ENCODE data around the gene MICU2.

MICU2 gene

GRCh38 chr13:21544515-21544914 is 59.5 kb downstream of the MICU2 start:
- no peak for DNase-seq (ENCODE audit: low spot score)

- no peak for DNase-seq (ENCODE audit: low spot score)
Observed at GRCh38 chr13:21542563-21542962, 61.4 kb downstream of the MICU2 start.

DNA sequence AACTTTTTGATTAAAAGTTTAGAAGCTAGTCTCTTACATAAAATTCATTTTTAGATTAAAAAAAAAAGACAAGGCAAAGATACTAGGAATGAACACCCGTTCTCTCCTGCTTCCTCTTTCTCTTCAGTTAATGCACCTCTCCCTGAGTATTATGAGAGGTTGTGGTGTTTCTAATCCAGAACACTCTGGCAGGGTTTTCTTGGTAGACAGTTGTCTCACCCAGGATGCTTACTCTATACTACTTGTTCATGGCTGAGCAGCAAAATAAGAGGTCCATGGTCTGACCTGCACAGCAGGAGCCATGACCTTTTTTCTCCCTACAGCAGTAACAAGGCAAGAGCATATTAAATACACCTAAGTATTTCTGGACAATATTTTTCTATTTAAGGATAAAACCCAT is 62.0 kb downstream of the MICU2 start:
- DNase-seq (ENCODE audit: low spot score) = no peak

DNA sequence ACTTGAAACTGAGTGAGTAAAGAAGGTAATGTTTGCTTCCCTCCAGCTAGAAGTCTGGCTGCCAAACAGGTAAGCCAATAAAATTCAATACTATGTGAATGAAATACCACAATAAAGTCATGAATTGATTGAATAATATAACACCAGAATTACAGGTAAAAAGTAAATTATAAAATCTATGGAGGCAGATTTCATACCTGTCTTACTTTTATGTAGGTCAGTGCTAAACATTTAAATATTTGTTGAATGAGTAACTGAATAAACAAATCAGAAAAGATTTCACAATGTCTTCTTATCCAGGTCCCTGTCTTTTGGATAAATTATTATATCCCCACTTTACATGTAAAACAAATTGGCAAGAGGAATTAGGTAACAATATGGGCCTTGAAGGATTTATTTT is 62.7 kb downstream of the MICU2 start:
- no peak for DNase-seq (ENCODE audit: low spot score)

GRCh38 chr13:21539687-21540086 is 64.3 kb downstream of the MICU2 start:
- DNase-seq (ENCODE audit: low spot score) = no peak

DNA sequence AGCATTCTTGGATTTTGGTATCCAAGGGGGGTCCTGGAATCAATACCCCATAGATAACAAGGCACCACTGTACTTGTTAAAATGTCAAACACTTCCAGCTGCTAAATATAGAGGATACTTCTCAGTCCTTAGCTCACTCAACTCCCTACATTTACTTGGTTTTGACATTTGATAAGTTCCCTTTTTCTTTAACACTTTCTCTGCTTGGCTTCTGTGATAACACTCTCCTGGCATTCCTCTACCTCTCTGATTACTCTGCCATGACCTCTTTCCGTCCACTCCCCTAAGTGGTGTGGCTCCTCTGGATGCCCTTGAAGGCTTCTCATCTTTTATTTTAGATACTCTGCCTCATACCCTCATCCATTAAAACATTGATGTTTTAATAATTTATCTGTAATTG is 65.2 kb downstream of the MICU2 start:
- DNase-seq (ENCODE audit: low spot score) = no peak

DNA sequence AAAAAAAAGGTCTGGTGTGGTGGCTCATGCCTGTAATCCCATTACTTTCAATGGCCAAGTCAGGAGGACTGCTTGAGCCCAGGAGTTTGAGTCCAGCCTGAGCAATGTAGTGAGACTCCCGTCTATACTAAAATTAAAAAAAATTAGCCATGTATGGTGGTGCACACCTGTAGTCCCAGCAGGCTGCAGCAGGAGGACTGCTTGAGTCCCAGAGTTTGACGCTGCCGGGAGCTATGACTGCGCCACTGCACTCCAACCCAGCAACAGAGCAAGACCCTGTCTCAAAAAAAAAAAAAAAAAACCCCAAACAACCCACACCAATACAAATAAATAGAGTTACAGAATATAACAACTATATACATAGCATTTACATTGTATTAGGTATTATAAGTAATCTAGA is 65.7 kb downstream of the MICU2 start:
- DNase-seq (ENCODE audit: low spot score) = no peak

GRCh38 chr13:21537105-21537504 is 66.9 kb downstream of the MICU2 start:
- DNase-seq (ENCODE audit: low spot score) = peak; percentile 5

DNA sequence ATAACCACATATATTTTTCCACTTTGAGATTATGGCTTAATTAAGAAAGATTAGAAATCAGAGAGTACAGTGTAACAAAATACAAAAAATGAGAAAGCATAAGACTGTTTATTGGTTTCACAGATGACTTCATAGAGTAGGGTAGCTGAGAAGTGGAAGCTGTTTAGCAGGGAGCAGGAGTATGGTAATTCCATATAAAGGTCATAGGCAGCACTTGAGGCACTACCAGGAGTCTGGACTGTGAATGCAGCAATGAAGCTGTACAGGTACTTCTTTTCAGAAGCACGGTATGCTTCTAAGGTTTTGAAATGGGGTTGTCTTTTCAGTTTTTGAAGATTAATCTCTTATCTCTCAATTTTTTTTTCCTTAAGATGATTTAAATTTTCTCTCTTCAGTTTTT is 69.2 kb downstream of the MICU2 start:
- DNase-seq (ENCODE audit: low spot score) = no peak

- no peak for DNase-seq (ENCODE audit: low spot score)
Observed at GRCh38 chr13:21531455-21531854, 72.5 kb downstream of the MICU2 start.

GRCh38 chr13:21530656-21531055 is 73.3 kb downstream of the MICU2 start:
- DNase-seq (ENCODE audit: low spot score) = no peak

- no peak for DNase-seq (ENCODE audit: low spot score)
Observed at GRCh38 chr13:21529146-21529893, 74.7 kb downstream of the MICU2 start.

DNA sequence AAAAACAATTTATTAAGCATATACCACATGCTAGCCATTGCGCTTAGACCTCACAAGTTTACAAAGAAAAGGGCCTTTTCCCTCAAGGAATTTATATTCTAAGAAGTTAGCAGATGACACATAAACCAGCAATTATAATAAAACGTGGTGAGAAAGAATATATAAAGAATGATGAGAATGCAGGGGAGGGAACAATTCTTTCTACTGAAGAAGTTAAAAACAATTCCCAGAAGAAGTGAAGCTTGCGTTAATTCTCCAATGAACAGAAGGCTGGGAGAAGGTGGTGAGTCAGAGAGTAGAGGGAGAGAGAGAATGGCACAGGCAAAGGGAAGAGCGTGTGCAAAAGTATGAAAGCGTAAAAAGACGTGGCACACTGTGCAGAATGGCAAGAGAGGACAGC is 75.4 kb downstream of the MICU2 start:
- peak; percentile 63 for DNase-seq (ENCODE audit: low spot score)

DNA sequence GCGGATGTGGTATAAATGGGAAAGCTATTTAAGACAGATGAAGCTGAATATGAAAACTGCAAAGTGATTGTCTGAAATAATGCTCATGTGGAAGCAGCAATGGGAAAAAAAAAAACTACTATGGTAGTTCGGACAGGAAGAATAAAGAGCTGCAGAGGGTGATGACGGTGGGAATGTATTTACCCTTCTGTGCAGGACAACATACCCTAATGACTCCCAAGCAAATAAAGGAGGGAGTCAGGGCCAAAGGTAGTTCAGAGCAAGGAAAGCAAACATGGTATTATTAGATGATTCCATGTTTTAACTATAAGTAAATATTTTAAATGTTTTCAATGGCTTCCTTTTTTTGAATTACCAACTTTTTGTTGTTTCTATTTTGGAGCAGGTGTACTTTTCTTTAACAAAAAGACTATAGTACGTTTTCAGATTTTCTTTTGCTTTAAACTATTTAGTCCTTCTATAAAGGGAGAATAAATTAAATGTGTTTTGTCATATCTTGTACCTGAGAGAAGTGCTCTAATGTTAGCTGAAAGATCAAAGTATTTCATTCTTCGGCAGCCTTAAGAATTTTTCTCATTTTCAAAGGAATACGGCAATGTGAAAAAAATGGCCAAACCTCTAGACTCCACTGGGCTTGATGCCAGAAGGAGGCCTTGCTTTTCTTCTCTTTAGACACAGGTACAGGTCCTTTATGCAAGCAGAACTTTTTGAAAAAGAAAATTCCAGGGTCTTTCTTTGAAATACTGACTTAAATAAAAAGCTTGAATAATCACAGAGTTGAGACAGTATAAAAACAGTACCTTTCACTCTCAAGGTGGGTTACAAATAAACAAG is 77.0 kb downstream of the MICU2 start:
- DNase-seq (ENCODE audit: low spot score) = no peak

- DNase-seq (ENCODE audit: low spot score) = no peak
Observed at GRCh38 chr13:21522847-21523246, 81.1 kb downstream of the MICU2 start.

GRCh38 chr13:21522130-21522529 is 81.8 kb downstream of the MICU2 start:
- no peak for DNase-seq (ENCODE audit: low spot score)

GRCh38 chr13:21518617-21519144 is 85.3 kb downstream of the MICU2 start:
- DNase-seq (ENCODE audit: low spot score) = no peak

GRCh38 chr13:21517576-21517975 is 86.4 kb downstream of the MICU2 start:
- no peak for DNase-seq (ENCODE audit: low spot score)

- no peak for DNase-seq (ENCODE audit: low spot score)
Observed at GRCh38 chr13:21516805-21517204, 87.2 kb downstream of the MICU2 start.

GRCh38 chr13:21511849-21512248 is 92.1 kb downstream of the MICU2 start:
- peak; percentile 12 for DNase-seq (ENCODE audit: low spot score)

- DNase-seq (ENCODE audit: low spot score) = no peak
Observed at GRCh38 chr13:21504379-21504778, 99.6 kb downstream of the MICU2 start.

DNA sequence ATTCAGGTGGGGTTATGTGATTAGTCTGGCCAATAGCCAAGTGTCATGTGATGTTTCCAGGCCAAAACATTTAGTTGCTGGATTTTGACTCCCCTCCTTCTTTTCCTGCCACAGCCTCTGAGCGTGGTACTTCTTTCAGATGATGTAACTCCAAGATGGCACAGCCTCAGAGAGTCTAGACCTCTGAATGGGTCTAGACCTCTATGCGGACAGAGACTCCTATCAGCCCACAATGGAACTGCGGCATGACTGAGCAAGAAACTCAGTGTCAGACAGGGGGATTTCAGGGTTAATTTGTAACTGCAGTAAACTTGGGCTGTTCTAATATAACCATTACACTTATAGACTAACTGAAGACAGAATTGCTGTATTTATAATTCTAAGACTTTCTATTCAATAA is 102.3 kb downstream of the MICU2 start:
- DNase-seq (ENCODE audit: low spot score) = no peak

GRCh38 chr13:21486322-21486721 is 117.6 kb downstream of the MICU2 start:
- DNase-seq (ENCODE audit: low spot score) = no peak
